GM12891 (cell line): ENCODE results near the gene CT47C1.

Source experiments
- DNase-seq: peaks from one replicate; pipeline ENCODE4 v3.0.0; 2011; ENCODE audit warnings: low spot score; ENCODE audit not compliant: insufficient read length
- FAIRE-seq: peaks from 2 replicates; lab custom pipeline; 2011; peaks lifted over from hg19 to GRCh38; lab: Jason Lieb, UNC
- PAX5 ChIP-seq: IDR thresholded peaks from 2 replicates; pipeline ENCODE4 v1.6.1; 2011; ENCODE audit warnings: low read length, moderate library complexity, mild to moderate bottlenecking; ENCODE audit not compliant: insufficient read depth, severe bottlenecking
- POLR2A ChIP-seq: IDR thresholded peaks from 2 replicates; pipeline ENCODE4 v1.6.1; 2011; ENCODE audit warnings: low read depth, low read length, control low read depth
- POLR2AphosphoS5 ChIP-seq: IDR thresholded peaks from 2 replicates; pipeline ENCODE4 v1.6.1; 2011; ENCODE audit warnings: low read depth, low read length, control low read depth
- POU2F2 ChIP-seq: IDR thresholded peaks from 2 replicates; pipeline ENCODE4 v1.6.1; 2011; ENCODE audit warnings: low read depth, mild to moderate bottlenecking, control low read depth, low read length, moderate library complexity
- SPI1 ChIP-seq: IDR thresholded peaks from 2 replicates; pipeline ENCODE4 v1.6.1; 2011; ENCODE audit warnings: low read depth, low read length, control low read depth
- TAF1 ChIP-seq: IDR thresholded peaks from 2 replicates; pipeline ENCODE4 v1.6.1; 2011; ENCODE audit warnings: low read depth, low read length, control low read depth

The CT47C1 gene

GRCh38 chrX:119075270-119076025, 2.7 kb downstream of the CT47C1 start:
- no peak for TF ChIP-seq SPI1
- FAIRE-seq (no peak), DNase-seq (no peak)

- FAIRE-seq, result no peak
- no peak for DNase-seq
- TF ChIP-seq POLR2A (no peak), PAX5 (no peak), POLR2AphosphoS5 (no peak), TAF1 (no peak), SPI1 (no peak), POU2F2 (no peak)
Observed at GRCh38 chrX:119082278-119082677, 9.5 kb downstream of the CT47C1 start.

- TF ChIP-seq TAF1 (no peak), PAX5 (no peak)
- no peak for FAIRE-seq
- no peak for DNase-seq
Observed at GRCh38 chrX:119084766-119085165, 12.0 kb downstream of the CT47C1 start.

- TF ChIP-seq POU2F2, result no peak
- TF ChIP-seq POLR2A, result no peak
- no peak for TF ChIP-seq TAF1
- TF ChIP-seq SPI1, result no peak
- no peak for TF ChIP-seq PAX5
- no peak for TF ChIP-seq POLR2AphosphoS5
- FAIRE-seq (no peak), DNase-seq (no peak)
Observed at GRCh38 chrX:119087121-119087520, 14.3 kb downstream of the CT47C1 start.

GRCh38 chrX:119089619-119090018, 16.8 kb downstream of the CT47C1 start:
- no peak for FAIRE-seq
- TF ChIP-seq POU2F2 (no peak), POLR2A (no peak), PAX5 (no peak), TAF1 (no peak), POLR2AphosphoS5 (no peak), SPI1 (no peak)
- no peak for DNase-seq

GRCh38 chrX:119090627-119091026, 17.8 kb downstream of the CT47C1 start:
- no peak for TF ChIP-seq POU2F2
- no peak for TF ChIP-seq POLR2A
- no peak for TF ChIP-seq TAF1
- TF ChIP-seq POLR2AphosphoS5, result no peak
- TF ChIP-seq SPI1, result no peak
- no peak for TF ChIP-seq PAX5
- FAIRE-seq, result no peak
- no peak for DNase-seq

GRCh38 chrX:119093991-119094735, 21.4 kb downstream of the CT47C1 start:
- no peak for TF ChIP-seq PAX5
- no peak for TF ChIP-seq TAF1
- TF ChIP-seq POLR2AphosphoS5, result no peak
- TF ChIP-seq POU2F2, result no peak
- no peak for TF ChIP-seq SPI1
- no peak for TF ChIP-seq POLR2A
- DNase-seq (no peak), FAIRE-seq (no peak)

GRCh38 chrX:119094819-119095218, 22.0 kb downstream of the CT47C1 start:
- TF ChIP-seq POLR2A (no peak), TAF1 (no peak)
- no peak for DNase-seq
- no peak for FAIRE-seq

GRCh38 chrX:119095936-119096335, 23.1 kb downstream of the CT47C1 start:
- DNase-seq (no peak), FAIRE-seq (no peak)
- TF ChIP-seq POLR2A (no peak), POU2F2 (no peak), PAX5 (no peak)

GRCh38 chrX:119101168-119101567, 28.4 kb downstream of the CT47C1 start:
- TF ChIP-seq TAF1 (no peak), PAX5 (no peak), POLR2A (no peak), POU2F2 (no peak), SPI1 (no peak), POLR2AphosphoS5 (no peak)
- no peak for DNase-seq
- FAIRE-seq, result no peak
